GM12875 (cell line): ENCODE measurements around the gene KLC4.
"Not testable (repeated sequence)": the region's sequence is repeated elsewhere in the genome, so short reads cannot be mapped to it uniquely, and the experiment has no call there.

ENCODE experiments used
- H3K4me3 ChIP-seq: one replicate; pipeline ENCODE4 v1.5.1; 2011; ENCODE audit warnings: low read depth, low read length, control low read depth
- TF ChIP-seq, protein P1 (sequence below): IDR thresholded peaks from 2 replicates; pipeline ENCODE4 v1.5.1; 2011; ENCODE audit warnings: low read depth, mild to moderate bottlenecking, control low read depth, inconsistent platforms, low read length, moderate library complexity, borderline replicate concordance; ENCODE audit not compliant: insufficient read depth

The KLC4 gene

DNA sequence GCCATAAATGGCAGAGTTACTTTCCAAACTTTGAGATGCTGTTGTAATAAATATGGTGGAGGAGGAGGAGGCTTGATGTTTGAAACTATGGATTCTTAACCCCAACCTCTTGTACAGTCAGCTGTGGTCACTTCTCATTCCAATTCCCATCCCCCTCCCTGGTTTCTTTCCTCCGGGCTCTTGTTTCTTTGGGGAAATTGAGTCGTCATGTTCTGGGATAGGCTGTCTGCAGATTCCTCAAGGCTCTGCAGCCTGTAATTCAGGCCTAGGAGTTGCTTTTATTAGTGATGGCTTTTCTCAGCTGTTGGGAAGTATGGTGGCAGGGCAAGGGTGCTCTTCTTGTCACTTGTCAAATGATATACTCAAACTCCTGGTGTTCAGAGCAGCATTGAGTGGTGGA, 19.3 kb downstream of the KLC4 start:
- H3K4me3 ChIP-seq: no peak overlapping the region
- TF ChIP-seq, protein P1, sequence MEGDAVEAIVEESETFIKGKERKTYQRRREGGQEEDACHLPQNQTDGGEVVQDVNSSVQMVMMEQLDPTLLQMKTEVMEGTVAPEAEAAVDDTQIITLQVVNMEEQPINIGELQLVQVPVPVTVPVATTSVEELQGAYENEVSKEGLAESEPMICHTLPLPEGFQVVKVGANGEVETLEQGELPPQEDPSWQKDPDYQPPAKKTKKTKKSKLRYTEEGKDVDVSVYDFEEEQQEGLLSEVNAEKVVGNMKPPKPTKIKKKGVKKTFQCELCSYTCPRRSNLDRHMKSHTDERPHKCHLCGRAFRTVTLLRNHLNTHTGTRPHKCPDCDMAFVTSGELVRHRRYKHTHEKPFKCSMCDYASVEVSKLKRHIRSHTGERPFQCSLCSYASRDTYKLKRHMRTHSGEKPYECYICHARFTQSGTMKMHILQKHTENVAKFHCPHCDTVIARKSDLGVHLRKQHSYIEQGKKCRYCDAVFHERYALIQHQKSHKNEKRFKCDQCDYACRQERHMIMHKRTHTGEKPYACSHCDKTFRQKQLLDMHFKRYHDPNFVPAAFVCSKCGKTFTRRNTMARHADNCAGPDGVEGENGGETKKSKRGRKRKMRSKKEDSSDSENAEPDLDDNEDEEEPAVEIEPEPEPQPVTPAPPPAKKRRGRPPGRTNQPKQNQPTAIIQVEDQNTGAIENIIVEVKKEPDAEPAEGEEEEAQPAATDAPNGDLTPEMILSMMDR: no peak

DNA sequence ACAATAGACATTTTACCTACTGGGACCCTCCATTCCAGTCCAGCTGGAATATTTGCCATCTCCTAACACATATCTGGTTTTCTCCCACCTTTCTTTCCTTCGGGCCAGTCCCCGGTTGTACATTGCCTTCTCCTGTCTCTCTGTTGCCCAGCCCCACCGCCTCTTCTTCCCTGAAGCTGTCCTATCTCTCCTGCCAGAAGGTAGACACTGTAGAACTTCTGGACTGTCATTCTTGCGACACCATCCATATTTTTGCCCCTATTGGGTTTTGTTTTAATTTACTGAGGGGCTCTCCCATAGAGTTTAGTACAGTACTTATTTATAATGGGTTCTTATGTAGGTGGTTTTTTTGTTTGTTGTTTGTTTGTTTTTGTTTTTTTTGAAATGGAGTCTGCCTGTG, 21.6 kb downstream of the KLC4 start:
- TF ChIP-seq, protein P1: no peak

DNA sequence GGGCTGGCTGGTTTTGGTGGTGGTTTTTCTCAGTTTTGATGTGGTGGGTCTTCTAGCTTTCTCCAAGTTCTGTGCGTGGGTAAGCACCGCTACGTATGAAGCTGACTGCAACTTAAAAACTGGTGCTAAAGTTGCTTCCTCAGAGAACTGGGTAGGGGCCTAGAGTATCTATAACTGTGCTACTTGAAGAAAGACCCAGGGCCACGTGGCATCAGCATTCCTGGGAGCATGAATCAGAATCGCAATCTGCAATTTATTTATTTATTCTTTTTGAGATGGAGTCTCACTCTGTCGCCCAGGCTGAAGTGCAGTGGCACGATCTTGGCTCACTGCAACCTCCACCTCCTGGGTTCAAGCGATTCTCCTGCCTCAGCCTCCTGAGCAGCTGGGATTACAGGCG, 22.5 kb downstream of the KLC4 start:
- H3K4me3 ChIP-seq: not testable (repeated sequence)

More for the DNA sequence above, 21.6 kb downstream of the KLC4 start:
- no peak overlapping the region for H3K4me3 ChIP-seq

DNA sequence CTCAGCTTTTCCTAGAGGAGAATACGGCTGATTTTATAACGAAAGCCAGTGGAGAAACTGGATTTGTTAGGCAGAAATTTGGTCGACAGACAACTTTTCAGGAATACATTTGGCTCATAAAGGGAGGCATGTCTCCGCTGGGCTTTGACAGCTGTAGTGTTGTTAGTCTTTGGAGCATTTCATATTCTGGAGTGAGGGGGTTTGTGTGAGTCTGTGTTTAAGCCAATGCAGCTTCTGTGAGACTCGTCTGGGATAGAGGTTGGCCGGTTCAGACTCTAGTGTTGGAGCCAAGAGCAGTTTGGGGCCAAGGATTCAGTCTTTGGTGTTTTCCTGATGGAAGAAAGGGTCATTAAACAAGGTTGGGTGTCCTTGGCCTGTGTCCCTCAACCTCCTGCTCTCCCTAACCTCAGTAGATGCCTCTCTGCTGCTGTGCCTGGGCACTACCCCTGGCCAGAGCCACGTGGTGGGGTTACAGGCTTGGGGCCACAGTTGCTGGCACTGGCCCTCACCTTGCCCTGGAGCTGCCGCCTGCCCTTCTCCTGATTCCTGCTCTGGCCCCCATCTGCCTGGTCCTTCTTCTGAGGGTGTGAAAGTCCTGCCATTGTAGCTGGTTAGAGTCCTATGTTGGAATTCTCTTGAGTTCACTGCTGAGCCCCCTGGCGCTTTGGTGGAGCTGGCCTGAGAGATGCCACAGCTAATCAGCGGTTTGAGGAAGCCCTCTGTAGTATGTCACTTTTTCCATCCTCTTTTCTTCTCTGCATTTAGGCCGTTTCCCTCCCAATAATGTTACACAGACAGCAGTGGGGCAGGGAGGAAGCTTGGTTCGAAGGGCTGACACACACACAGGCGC, 23.6 kb downstream of the KLC4 start:
- TF ChIP-seq, protein P1: no peak
- H3K4me3 ChIP-seq: no peak overlapping the region

DNA sequence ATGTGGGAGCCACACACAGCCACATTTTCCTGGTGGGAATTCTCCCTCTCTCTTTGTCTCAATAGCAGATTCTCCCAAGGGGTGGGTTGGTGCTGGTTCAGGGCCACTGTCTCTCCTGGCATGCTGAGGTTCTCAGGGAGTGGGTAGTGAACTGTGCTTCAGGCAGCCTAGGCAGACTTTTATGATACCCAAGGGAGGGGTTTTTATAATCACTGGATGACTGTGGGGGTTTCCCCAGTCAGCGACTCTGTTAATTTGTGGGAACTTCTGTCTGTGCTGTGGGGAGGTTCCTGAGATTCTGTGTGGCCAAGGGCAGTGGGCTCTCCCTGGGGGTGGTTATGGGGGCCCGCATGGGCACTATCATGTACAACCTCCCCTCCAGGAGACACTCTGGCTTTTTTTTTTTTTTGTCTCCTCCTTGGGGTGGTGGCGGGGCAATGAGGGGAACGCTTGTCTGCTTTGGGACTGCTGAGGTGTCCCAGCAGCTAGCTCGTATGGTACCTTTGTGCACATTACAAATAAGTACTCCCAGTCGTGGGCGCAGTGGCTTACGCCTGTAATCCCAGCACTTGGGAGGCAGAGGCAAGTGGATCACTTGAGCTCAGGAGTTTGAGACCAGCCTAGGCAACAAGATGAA, 26.7 kb downstream of the KLC4 start:
- H3K4me3 ChIP-seq: no peak overlapping the region
- TF ChIP-seq, protein P1: no peak

DNA sequence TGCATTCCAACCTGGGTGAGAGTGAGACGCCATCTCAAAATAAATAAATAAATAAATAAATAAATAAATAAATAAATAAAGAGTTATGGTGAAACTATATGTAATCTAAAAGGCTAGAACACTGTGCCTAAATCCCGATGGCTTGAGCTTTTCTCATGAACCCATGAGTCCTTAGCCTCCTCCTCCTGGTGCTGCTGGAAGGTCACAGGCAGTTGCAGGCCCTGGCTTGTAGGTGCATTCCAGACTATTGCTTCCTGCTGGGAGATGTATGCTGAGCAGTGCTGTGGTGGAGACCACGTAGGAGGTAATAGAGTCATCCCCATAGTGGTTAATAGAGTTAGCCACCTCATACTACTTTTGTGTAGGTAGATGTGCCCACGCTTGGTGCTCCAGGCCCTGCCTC, 29.2 kb downstream of the KLC4 start:
- TF ChIP-seq, protein P1: no peak
- no peak overlapping the region for H3K4me3 ChIP-seq

DNA sequence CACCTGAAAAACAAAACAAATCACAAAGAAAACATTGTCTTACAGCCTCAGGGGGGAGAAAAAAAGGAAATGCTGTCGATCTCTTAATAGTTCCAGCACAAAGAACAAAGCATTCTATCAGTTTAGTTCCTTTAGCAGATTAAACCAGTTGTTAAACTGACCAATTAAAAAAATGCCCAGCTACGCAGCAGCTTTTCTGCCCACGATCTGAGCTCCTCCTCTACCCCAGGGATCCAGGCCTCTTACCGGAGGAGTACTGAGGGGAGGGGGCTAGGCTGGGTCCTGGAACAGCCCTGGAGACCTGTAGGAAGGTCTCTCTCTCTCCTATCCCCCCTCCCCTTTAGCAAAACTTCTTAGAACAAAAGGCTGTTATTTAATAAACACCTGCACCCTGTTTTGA, 30.0 kb downstream of the KLC4 start:
- H3K4me3 ChIP-seq: no peak overlapping the region
- TF ChIP-seq, protein P1: no peak
